NCI-H69 (cell line): ENCODE results near the gene PRKCE.

Experiments used
- DNase-seq: peaks from one replicate; lab custom pipeline; 2025; lab: John Stamatoyannopoulos, UW

The PRKCE gene

GRCh38 chr2:46076875-46077274 is 425.4 kb downstream of the PRKCE start:
- DNase-seq: no peak

DNA sequence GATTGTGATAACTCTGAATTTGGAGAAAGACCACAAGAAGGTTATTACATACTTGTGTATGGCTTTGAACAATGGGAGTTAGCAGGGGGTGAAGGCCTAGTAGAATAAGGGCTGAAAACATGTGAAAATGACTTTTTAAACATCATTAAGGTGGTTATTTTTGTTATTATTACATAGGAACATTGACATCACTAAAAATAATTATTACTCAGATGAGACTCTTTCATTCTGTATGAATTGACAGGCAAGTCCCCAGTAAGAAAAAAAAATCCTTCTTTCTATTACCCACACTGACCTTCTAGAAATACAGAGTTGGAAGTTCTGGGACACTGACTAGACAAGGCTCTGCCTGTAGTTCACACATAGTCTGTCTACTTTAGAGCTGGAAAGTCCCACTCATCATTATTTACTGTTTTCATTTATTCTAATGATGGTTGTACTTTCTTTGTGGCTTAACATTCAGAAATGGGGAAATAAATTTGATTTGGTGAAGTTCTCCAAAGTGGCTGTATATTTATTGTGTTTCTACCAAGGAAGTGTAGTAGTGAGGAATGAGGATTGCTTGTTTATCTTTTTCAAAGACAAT is 426.1 kb downstream of the PRKCE start:
- no peak for DNase-seq

- no peak for DNase-seq
Observed at GRCh38 chr2:46079985-46080560, 428.6 kb downstream of the PRKCE start.

GRCh38 chr2:46082531-46083485 is 431.3 kb downstream of the PRKCE start:
- DNase-seq: no peak

- DNase-seq: no peak
Observed at GRCh38 chr2:46086578-46087070, 435.1 kb downstream of the PRKCE start.

- DNase-seq: no peak
Observed at GRCh38 chr2:46087492-46087891, 436.0 kb downstream of the PRKCE start.

- no peak for DNase-seq
Observed at GRCh38 chr2:46091004-46091403, 439.5 kb downstream of the PRKCE start.

- DNase-seq: no peak
Observed at GRCh38 chr2:46091961-46092667, 440.6 kb downstream of the PRKCE start.

DNA sequence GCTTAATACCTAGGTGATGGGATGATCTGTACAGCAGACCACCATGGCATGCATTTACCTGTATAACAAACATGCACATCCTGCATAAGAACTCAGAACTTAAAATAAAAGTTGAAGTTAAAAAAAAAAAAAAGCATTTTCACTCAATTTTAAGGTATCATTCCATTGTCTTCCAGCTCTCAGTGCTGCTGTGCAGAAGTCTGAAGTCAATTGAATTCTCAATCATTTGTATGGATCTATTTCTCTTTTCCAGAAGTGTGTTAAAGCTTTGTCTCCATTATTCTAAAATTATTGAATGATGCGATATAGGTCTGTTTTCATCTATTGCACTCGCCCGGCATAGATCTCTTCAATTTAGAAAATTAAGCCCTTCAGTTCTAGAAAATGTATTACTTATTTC is 443.2 kb downstream of the PRKCE start:
- no peak for DNase-seq

GRCh38 chr2:46095830-46096229 is 444.4 kb downstream of the PRKCE start:
- no peak for DNase-seq

GRCh38 chr2:46096260-46096659 is 444.8 kb downstream of the PRKCE start:
- DNase-seq: no peak

GRCh38 chr2:46097714-46098480 is 446.4 kb downstream of the PRKCE start:
- no peak for DNase-seq

DNA sequence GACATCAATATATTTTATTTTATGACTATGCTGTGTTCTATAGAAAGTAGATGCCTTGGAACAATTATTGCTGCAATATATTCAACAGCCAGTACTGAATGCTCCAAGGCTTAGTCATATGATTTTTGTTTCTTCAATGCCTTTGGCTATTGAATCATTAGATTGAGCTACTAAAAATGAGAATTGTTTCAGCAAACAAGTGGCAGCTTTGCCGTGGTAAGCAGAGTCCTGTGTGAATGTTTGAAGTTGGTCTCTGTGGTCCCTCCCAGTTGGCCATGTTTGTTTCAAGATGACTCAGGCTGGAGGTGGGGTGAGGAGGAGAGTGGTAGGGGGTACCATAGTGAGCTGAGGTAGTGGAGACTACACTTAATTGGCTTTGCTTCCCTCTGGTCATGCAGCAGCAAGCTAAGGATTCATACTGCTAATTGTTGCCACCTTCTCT is 447.2 kb downstream of the PRKCE start:
- DNase-seq: no peak

GRCh38 chr2:46101557-46102220 is 450.2 kb downstream of the PRKCE start:
- no peak for DNase-seq

- DNase-seq: no peak
Observed at GRCh38 chr2:46106690-46107089, 455.2 kb downstream of the PRKCE start.

GRCh38 chr2:46114996-46115395 is 463.5 kb downstream of the PRKCE start:
- no peak for DNase-seq

- no peak for DNase-seq
Observed at GRCh38 chr2:46116150-46116549, 464.7 kb downstream of the PRKCE start.

DNA sequence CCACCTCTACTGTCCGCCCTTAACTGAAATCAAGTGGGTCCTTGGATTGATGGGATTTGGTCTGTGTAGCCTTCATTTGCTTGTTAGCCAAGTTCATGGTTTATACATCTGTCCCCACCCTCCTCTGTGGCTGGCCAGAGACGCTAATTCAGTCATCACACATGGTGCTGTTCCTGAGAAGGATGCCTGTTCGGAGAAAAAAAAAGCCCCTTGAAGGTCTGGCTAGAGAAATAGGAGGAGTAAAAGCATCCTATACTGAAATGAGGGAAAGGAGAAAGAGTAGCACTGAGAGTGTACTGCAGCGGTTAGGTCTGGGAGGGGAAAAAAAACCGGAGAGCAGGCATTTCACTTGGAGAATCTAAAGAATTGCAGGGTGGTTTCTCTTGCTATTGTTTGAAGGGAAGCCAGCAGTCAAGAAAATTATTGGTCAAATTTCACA is 465.1 kb downstream of the PRKCE start:
- DNase-seq: no peak

- DNase-seq: no peak
Observed at GRCh38 chr2:46117379-46117778, 465.9 kb downstream of the PRKCE start.

GRCh38 chr2:46117994-46118393 is 466.5 kb downstream of the PRKCE start:
- no peak for DNase-seq
